ENCODE results near the gene UBE2J2.

UBE2J2 gene

GRCh38 chr1:1309251-1310108, 35.8 kb upstream of the UBE2J2 start:
- DNase-seq, result no peak

GRCh38 chr1:1308756-1309250, 35.1 kb upstream of the UBE2J2 start:
- DNase-seq, result no peak

GRCh38 chr1:1307923-1308755, 34.5 kb upstream of the UBE2J2 start, which contains the start of the genes ACAP3 and PUSL1:
Gene ACAP3 (minus strand): TSS chr1:1307930. CDS start chr1:1307815, 115 bp downstream.
Gene PUSL1 (plus strand): TSS chr1:1308597. CDS start chr1:1308644, 47 bp downstream.
- peak; percentile 91 for DNase-seq

- DNase-seq, result no peak
These were observed 33.7 kb upstream of the UBE2J2 start for GRCh38 chr1:1307261-1307922.

GRCh38 chr1:1306661-1307260, 33.1 kb upstream of the UBE2J2 start:
- no peak for DNase-seq

GRCh38 chr1:1306070-1306660, 32.5 kb upstream of the UBE2J2 start:
- DNase-seq, result peak; percentile 18

- peak; percentile 78 for DNase-seq
These were observed 31.8 kb upstream of the UBE2J2 start for GRCh38 chr1:1305300-1306069.

GRCh38 chr1:1304331-1305299, 31.0 kb upstream of the UBE2J2 start:
- DNase-seq, result peak; percentile 95

GRCh38 chr1:1303736-1304135, 30.1 kb upstream of the UBE2J2 start:
- no peak for DNase-seq

- DNase-seq, result no peak
These were observed 29.4 kb upstream of the UBE2J2 start for GRCh38 chr1:1302951-1303509.

- no peak for DNase-seq
These were observed 28.4 kb upstream of the UBE2J2 start for GRCh38 chr1:1302006-1302430.

GRCh38 chr1:1300352-1300739, 26.7 kb upstream of the UBE2J2 start:
- DNase-seq, result no peak

GRCh38 chr1:1299686-1300351, 26.2 kb upstream of the UBE2J2 start:
- no peak for DNase-seq

- no peak for DNase-seq
These were observed 25.4 kb upstream of the UBE2J2 start for GRCh38 chr1:1298861-1299685.

- DNase-seq, result no peak
These were observed 24.3 kb upstream of the UBE2J2 start for GRCh38 chr1:1297802-1298424.

GRCh38 chr1:1296070-1297061, 22.7 kb upstream of the UBE2J2 start:
- no peak for DNase-seq
